ENCODE results near the gene ITPR3. TPM values are rescaled to one million over a fixed set of nuclear protein-coding genes. Genes with fewer than 3 reads are reported as not detected.

ITPR3 gene
- total RNA-seq, 1 experiment from 2014 or later = 86.9 TPM

DNA sequence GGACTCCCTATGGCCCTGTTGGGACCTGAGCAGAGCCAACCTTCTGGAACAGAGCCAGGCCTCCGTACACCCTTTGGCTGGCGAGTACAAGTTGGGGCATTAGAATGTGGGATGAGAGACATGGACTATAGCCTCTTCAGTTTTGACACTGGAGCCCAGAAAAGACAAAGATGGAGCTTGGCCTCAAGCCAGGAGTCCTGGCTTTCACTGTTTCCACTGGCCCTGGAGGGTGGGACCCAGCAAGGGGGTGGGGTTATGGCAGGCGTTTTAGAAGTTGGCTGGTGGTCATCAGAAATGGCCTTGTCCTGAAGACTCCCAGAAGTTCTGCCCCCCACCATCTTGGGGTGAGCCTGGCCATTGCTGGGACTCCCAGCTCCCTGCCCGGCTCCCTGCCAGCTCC is 21.8 kb downstream of the ITPR3 start:
- no TSS peak for BruUV-seq (replicated peaks)
- Mint-ChIP-seq H3K27me3 (ENCODE audit: insufficient read depth, unreplicated experiment) (no peaks in the 10 kb centered on the region), H3K4me3 (ENCODE audit: unreplicated experiment) (no peak overlapping the region), H3K36me3 (ENCODE audit: insufficient read depth, unreplicated experiment) (peaks cover 47% of the 10 kb centered on the region), H3K9me3 (ENCODE audit: unreplicated experiment) (no peaks in the 10 kb centered on the region), H3K27ac (ENCODE audit: low read depth, unreplicated experiment) (no peak overlapping the region), H3K4me1 (ENCODE audit: insufficient read depth, unreplicated experiment) (peaks cover 13% of the 10 kb centered on the region)
- intact Hi-C loops (cut with micrococcal nuclease) = no loop called here
- ChIA-PET POLR2A (interaction anchor here (0.6 kb wide), 1 partner anchor 68 kb away, joined by 3 read pairs; no protein-coding TSS in a partner anchor), CTCF (interaction anchor here (0.6 to 2.3 kb wide), 3 partner anchors 30 to 68 kb away, joined by 3 to 7 read pairs (median 3); partner anchors contain the start of gene UQCC2)
- TF ChIP-seq, protein P1, sequence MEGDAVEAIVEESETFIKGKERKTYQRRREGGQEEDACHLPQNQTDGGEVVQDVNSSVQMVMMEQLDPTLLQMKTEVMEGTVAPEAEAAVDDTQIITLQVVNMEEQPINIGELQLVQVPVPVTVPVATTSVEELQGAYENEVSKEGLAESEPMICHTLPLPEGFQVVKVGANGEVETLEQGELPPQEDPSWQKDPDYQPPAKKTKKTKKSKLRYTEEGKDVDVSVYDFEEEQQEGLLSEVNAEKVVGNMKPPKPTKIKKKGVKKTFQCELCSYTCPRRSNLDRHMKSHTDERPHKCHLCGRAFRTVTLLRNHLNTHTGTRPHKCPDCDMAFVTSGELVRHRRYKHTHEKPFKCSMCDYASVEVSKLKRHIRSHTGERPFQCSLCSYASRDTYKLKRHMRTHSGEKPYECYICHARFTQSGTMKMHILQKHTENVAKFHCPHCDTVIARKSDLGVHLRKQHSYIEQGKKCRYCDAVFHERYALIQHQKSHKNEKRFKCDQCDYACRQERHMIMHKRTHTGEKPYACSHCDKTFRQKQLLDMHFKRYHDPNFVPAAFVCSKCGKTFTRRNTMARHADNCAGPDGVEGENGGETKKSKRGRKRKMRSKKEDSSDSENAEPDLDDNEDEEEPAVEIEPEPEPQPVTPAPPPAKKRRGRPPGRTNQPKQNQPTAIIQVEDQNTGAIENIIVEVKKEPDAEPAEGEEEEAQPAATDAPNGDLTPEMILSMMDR (IDR thresholded peaks at IDR 0.05; ENCODE audit: unreplicated experiment) = no peak
- no peak for DNase-seq (ENCODE audit: unreplicated experiment)

DNA sequence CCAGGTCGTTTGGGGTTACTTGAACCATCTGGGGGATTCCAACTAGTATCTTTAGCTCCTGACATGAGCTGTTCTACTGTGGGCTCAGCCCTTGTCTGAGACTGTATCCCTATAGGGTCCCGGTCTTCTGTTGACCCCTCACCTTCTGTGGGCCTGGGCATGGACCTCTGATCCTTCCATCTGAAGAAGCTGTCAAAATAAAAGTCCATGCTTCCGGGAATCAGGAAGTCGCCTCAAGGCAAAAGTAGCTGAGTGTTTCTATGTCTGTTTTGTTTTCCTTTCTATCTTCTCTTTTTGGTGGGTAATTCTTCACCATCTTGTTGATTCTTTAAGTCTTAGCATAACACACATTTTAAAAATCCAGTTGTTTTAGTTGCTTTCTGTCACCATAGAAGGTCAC is 30.3 kb downstream of the ITPR3 start:
- CTCF ChIA-PET = interaction anchor here (0.7 to 1.7 kb wide), 2 partner anchors 21 to 62 kb away, joined by 3 to 6 read pairs; no protein-coding TSS in a partner anchor
- TF ChIP-seq, protein P1 (IDR thresholded peaks at IDR 0.05; ENCODE audit: unreplicated experiment) = no peak

DNA sequence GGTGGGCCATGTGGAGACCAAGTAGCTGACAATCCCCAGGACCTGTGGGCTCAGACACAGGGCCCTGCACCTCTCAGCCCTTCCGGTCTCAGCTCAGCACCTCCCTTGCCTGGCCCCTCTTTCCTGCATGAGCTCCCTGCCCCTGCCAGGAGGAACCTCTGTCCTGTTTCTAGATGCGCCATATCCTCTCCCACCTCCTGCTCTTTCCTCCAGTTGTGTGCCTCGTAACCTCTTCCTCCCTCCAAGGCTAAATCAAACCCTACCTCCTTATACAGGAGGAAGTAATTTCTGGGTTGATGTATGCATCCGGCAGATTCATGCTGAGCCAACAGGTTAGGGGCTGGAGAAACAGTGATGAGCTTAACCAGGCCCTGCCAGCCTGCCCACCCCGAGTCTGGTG is 30.9 kb downstream of the ITPR3 start:
- Mint-ChIP-seq H3K27me3 (ENCODE audit: insufficient read depth, unreplicated experiment) (no peaks in the 10 kb centered on the region), H3K4me1 (ENCODE audit: insufficient read depth, unreplicated experiment) (no peaks in the 10 kb centered on the region), H3K36me3 (ENCODE audit: insufficient read depth, unreplicated experiment) (peaks cover 46% of the 10 kb centered on the region), H3K27ac (ENCODE audit: low read depth, unreplicated experiment) (no peak overlapping the region), H3K4me3 (ENCODE audit: unreplicated experiment) (no peak overlapping the region), H3K9me3 (ENCODE audit: unreplicated experiment) (no peaks in the 10 kb centered on the region)
- no peak for DNase-seq (ENCODE audit: unreplicated experiment)
- POLR2A ChIA-PET = interaction anchor here (1.4 kb wide), 1 partner anchor 10 kb away, joined by 7 read pairs; no protein-coding TSS in a partner anchor
- TF ChIP-seq, protein P1 (IDR thresholded peaks at IDR 0.05; ENCODE audit: unreplicated experiment) = no peak
- CTCF ChIA-PET = interaction anchor here (0.6 to 1.7 kb wide), 5 partner anchors 20 to 66 kb away, joined by 3 to 6 read pairs (median 3); no protein-coding TSS in a partner anchor
- intact Hi-C loops (cut with micrococcal nuclease) = no loop called here
- BruUV-seq (replicated peaks) = no TSS peak

More for the DNA sequence above, 30.3 kb downstream of the ITPR3 start:
- H3K4me3 Mint-ChIP-seq (ENCODE audit: unreplicated experiment) = no peak overlapping the region
- POLR2A ChIA-PET = interaction anchor here (1.4 kb wide), 1 partner anchor 11 kb away, joined by 7 read pairs; no protein-coding TSS in a partner anchor
- intact Hi-C loops (cut with micrococcal nuclease) = no loop called here
- no peak for DNase-seq (ENCODE audit: unreplicated experiment)
- BruUV-seq (replicated peaks) = no TSS peak
- H3K4me1 Mint-ChIP-seq (ENCODE audit: insufficient read depth, unreplicated experiment) = no peaks in the 10 kb centered on the region
- no peak overlapping the region for H3K27ac Mint-ChIP-seq (ENCODE audit: low read depth, unreplicated experiment)
- H3K27me3 Mint-ChIP-seq (ENCODE audit: insufficient read depth, unreplicated experiment) = no peaks in the 10 kb centered on the region
- H3K9me3 Mint-ChIP-seq (ENCODE audit: unreplicated experiment) = no peaks in the 10 kb centered on the region
- peaks cover 47% of the 10 kb centered on the region for H3K36me3 Mint-ChIP-seq (ENCODE audit: insufficient read depth, unreplicated experiment)

DNA sequence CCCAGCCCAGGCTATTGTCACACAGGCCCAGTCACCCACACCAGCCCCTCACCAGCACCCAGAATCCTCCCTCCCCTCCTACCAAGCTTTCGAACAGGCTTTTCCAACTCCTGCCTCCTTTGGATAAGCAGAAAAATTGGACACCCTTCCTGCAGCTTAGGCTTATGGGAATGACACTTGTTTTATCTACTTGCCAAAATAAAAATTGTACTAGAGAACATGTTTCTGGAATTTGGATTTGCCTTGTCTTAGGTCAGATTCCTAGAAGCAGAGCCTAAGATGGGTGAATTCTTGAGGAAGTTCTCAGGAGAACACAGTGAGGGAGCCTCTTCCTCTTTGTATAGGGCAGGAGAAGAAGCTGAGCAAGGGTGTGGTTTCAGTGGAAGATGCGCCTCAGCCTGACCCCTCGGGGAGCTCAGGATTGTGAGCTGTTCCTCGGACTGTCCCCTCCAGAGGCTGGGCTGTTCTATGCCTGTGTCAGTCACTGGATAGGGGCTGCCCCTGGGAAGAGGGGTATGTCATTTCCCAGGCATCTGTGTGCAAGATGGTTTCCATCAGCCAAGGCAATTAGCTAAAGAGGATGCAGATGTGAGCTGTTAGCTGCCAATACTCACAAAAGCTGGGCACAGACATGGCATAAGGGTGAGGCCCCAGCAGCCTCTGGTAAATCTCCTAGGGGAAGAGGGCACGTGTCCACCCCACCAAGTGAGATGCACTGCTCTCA is 33.9 kb downstream of the ITPR3 start:
- CTCF ChIA-PET = interaction anchor here (1.1 to 1.9 kb wide), 3 partner anchors 12 to 69 kb away, joined by 3 to 7 read pairs (median 5); no protein-coding TSS in a partner anchor
- intact Hi-C loops (cut with micrococcal nuclease) = no loop called here
- BruUV-seq (replicated peaks) = no TSS peak
- TF ChIP-seq, protein P1 (IDR thresholded peaks at IDR 0.05; ENCODE audit: unreplicated experiment) = no peak
- POLR2A ChIA-PET = interaction anchor here (0.5 to 0.6 kb wide), 2 partner anchors 245 to 736 kb away, joined by 3 to 4 read pairs; no protein-coding TSS in a partner anchor
- H3K27me3 Mint-ChIP-seq (ENCODE audit: insufficient read depth, unreplicated experiment) = no peaks in the 10 kb centered on the region
- H3K4me1 Mint-ChIP-seq (ENCODE audit: insufficient read depth, unreplicated experiment) = no peaks in the 10 kb centered on the region
- H3K9me3 Mint-ChIP-seq (ENCODE audit: unreplicated experiment) = no peaks in the 10 kb centered on the region
- DNase-seq (ENCODE audit: unreplicated experiment) = no peak
- no peak overlapping the region for H3K4me3 Mint-ChIP-seq (ENCODE audit: unreplicated experiment)
- peaks cover 43% of the 10 kb centered on the region for H3K36me3 Mint-ChIP-seq (ENCODE audit: insufficient read depth, unreplicated experiment)
- H3K27ac Mint-ChIP-seq (ENCODE audit: low read depth, unreplicated experiment) = no peak overlapping the region

All from MCF 10A (cell line).